NCI-H748 (cell line): ENCODE results near the gene DGKE.
A peak's percentile ranks its signal among the peaks of the same experiment; 100 is the strongest.

Experiments used
- DNase-seq: peaks from one replicate; lab custom pipeline; 2025; ENCODE audit not compliant: unreplicated experiment; lab: John Stamatoyannopoulos, UW

The DGKE gene

DNA sequence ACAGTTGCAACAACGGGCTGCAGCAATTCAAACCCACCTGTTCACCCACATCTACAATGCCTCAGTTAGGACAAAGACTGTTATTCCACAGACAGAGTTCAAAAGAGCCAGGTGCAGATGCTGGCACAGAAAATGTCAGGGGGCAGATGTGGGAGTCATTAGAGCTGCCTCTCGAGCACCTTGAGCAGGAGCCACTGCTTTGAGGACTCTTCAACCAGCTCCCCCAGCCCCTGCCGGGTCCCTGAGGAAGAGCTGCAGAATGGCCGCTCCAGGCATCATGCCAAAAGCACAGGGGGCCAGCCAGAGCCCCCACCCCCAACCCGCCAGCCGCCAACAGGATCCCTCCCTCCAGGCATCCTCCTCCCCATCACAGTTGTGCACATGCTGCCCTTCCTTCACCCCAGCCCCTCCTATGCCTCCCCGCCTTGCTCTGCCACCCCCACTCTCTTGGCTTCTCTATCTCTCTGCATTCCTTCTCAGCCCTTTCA, 21.0 kb upstream of the DGKE start:
- peak; percentile 13 for DNase-seq

DNA sequence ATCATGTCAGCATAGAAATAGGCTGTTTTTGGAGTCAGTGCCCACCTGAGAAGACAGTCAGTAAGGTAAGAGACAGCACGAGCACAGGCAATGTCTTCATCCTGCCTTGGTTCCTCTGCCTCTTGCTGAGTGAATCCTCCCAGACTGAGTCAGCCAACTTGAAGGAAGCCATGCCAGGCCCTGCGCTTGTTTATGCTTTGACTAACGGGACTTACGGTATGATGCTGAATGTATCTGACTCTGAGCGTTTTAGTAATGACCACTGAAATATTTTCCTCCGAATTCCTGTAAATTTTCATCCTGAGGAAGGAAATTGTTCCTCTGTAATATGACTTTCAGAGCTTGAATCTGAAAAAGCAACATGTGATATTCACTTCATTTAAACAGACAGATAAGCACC, 18.2 kb upstream of the DGKE start:
- no peak for DNase-seq

DNA sequence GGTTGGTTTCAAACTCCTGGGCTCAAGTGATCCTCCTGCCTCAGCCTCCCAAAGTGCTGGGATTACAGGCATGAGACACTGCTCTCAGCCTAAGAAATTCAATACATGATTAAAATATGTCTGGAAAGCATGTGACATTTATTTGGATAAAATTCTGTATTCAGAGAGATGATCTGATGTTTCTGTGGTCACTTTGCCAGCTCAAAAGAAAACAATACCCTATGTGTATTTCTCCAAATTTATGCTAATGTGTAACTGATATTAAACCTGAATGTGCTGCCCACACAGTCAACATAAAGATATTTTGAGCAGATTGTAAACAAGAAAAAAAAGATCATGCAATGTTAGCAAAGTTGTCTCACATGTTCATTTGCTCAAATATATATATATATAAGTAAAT, 16.9 kb upstream of the DGKE start:
- no peak for DNase-seq

DNA sequence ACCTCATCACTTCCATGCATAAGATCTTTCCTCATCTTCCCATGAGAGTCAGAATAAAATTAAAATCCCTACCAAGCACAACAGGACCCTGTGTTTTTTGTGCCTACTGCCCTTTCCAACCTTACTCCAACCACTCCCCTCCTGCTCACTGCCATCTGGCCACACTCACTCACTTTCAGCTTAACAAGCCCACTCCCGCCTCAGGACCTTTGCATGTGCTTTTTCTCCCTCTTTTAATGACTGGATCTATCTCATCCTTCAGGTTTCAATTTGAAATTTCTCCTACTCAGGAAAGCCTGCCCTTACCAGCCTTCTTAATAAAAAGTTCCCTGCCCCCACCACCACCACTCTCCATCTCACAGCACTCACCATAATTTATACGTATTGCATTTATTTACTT, 14.9 kb upstream of the DGKE start:
- no peak for DNase-seq

DNA sequence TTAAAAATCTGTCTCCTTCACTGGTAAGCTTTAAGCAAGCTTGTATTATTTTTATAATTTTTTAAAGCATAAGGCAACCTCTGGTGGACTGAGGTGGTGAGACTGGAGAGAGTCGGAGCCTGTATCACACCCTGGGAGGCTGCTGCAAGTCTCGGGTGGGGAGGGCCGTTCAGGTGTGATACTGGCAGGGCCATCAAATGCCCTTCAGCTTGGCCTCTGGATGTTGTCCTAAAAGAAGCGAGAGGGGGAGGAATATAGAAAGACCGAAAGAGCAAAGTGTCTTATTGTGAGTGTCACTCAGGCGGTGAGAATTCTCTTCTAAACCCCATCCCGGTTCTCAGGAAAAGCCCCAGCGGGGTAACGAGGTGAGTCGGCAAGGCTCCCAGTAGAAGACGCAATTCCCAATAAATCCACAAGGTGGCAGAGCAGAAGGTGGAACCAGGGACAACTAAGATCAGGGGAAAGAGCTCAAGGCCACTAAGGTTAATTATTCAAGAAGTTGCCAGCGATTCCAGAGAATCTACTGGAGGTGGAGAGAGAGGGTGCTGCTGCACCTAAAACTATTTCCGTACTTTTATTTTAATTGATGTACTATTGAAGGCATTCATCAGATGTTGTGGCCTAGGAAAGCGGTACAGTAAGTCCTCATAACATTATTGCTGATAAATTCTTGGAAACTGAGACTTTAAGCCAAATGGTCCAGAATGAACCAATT, 14.4 kb upstream of the DGKE start:
- DNase-seq: peak; percentile 77

DNA sequence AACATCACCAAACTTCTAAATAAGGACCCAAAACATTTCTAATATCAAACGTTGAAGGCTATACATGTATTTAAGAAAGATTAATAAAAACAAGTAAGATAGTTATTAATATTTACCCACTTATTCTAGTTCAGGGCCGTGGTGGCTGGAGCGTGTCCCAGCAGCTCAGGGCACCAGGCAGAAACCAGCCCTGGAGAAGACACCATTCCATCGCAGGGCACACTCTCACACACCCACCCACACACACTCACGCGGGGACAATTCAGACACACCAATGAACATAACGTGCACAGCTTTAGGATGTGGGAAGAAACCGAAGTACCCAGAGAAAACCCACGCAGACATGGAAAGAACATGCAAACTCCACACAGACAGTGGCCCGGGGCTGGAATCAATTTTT, 13.7 kb upstream of the DGKE start:
- no peak for DNase-seq

DNA sequence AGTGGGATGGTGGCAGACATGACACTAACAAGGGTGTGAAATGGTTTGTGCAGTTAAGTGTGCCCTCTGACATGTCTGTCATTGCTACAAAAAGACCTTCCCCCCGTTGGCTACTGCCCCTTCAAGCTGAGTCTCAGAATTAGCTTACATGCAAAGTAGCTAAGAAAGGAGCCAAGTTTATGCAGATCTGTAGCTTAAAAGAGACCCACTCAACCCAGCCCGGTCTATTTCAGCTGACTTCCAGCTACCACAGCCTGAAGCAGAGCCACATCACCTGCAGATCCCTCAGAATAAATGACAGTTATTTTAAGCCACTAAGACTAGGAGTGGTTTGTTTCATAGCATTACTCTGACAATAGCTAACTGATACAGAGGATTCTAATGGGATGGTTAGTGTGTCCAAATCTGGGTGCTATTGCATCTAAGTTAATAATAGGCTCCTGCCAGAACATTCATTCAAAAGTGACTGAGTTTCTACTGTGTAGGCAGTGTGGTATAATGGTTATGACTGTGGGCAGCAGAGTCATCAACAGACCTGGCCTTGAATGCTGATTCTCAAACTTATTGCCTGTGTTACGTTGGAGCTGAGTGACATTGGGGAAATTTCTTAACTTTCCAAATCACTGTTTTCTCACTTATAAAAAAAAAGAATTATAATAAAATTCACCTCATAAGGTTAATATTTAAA, 12.0 kb upstream of the DGKE start:
- no peak for DNase-seq

DNA sequence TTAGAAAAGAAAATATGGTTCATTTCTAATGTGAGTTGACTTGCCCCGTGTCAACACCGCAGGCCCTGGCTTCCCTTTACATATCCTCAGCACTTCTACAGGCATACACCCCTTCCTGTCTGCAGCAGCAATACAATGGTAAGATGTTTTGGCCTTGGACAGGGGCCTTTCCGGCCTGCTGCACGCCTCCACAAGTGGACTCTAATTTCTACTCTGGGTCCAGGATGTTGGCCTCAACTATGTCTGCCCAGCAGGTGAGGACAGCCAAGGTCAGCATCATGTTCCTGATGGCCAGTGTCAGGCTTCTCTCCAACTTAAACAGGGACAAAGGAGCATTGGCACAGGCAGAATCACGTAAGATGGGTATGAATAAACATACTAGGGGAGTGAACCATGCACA, 11.2 kb upstream of the DGKE start:
- DNase-seq: no peak

DNA sequence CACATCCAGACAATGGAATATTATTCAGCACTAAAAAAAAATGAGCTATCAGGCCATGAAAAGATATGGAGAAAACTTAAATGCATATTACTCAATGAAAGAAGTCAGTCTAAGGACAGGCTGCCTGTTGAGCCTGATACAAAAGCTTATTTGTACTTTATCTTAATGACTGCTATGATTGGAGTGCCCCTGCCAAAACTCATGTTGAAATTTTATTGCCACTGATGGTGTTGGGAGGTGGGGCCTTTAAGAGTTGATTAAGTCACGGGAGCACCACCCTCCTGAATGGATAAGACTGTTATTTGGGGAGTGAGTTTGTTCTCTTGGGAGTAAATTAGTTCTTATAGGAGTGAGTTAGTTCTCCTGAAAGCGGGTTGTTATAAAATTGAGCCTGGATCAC, 10.1 kb upstream of the DGKE start:
- no peak for DNase-seq

DNA sequence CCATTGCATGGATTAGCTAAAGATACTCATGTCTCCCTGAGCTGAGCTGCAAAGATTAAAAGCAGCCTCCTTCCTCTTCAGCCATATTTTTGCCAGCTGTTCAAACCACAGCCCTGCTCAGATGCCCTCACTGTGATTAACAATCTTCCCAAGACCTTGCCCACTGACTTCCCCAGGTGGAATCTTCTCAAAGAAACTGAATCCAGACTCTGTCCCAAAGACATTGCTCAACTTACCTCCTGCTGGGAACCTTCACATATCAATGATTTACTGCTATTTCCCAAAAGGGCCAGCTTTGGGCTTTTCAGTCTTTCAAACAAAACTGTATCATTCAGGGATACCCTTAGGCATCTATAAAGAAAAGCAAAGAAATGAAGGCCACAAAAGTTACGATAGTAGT, 9.4 kb upstream of the DGKE start:
- no peak for DNase-seq

DNA sequence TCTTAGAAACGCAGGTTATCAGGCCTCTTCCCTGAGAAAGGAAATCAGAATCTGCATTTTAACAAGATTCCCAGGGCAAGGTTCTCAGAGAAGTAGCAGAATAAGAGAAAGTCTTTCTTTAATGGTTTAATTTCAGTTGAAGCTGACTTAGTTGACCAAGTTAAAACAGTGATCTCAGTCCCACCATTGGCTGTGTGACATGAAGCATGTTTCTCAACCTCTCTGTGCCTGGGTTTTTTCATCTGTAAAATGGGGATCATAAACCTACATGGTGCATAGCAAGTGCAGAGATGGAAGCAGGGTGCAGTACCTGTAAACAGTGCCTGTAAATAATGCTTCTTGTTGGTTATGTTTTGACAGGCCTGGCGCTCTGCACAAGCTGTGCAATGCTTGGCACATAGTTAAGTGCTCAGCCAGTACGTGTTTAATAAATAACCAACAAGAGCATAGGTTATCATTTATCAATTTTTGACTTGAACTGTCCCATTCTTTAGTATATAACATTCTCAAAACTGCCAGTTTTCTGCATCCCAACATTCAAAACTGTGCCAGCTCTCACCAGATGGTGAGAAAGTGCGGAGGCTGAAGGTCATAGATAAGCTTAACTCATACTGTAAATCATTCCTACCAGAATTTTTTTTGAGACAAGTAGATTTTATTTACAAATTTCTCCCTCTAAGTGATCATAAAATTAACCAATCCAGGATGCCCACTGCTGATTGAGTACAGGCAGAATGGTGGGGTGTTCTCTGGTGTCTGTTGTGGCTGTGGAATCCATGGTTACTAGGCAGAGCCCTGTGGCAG, 7.1 kb upstream of the DGKE start:
- no peak for DNase-seq

DNA sequence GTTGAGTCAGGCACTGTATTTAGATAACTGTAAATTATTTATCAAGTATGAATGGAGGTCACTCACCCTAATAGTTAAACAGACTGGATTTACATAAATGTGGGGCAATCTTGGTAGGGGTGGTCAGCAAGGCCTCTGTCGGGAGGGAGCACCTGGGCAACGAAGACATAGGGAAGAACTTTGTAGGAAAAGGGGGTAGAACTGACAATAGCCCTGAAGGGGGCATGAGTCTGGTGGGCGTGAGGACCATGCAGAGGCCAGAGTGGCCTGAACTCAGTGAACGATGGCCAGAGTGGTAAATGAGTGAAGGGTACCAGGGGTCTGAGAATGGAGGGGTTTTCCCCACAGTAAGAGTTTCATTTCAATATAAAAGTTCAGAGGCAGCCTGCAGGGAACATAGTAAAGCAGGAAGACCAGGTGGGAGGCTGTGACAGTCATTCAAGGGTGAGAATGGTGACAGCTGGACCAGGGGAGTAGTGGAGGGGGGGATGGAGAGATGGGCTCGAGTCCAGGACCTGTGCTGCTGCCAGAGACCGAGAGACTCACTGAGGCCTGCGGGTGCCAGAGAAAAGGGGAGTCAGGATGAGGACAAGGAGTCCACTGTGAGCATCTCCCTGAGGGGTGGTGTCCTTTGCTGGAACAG, 3.1 kb upstream of the DGKE start:
- no peak for DNase-seq

DNA sequence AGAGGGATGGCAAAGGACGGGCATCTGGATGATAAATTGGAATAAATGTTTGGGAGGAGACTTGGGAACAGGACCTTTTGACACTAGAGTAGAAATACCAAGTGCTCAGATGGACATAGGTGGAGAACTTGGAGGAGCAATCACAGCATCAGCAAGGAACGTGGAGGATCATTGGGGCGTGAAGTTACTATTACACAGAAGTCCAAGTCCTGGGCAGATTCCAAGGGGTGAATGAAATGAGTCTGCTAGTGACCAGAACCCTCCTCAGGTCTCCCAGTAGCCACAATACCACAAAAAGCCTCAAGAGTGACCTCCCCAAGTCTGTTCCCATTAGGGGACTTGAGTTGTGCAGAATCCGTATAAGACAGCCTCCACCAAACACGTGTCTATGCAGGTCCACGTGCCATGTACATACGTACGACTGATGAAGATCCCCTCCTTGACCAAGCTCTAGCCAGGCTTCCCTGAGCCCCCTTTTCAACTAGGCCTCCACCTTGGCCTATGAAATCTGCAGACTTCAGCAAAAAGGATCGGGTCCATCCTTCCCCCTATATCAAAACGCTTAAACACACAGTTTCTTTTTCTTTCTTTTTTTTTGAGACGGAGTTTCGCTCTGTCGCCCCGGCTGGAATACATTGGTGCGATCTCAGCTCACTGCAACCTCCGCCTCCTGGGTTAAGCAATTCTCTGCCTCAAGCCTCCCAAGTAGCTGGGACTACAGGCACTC, 2.4 kb upstream of the DGKE start:
- no peak for DNase-seq

DNA sequence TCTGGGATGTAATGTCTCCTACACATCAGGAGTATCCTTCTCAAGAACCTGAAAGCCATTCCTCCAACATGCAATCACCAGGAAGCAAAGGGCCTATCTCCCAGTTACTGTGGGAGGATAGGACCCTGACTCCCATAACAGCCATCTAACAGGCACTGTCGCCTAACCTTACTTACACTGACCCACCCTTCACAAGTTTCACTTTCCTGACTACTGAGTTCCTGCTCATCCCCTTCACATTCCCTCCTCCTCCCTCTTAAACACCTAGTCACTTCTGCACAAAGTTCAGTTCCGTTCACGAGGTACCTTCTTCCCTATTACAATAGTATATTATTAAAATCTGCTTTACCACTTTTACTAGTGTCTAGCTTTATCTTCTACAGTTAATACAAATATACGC, 1.5 kb upstream of the DGKE start:
- no peak for DNase-seq

DNA sequence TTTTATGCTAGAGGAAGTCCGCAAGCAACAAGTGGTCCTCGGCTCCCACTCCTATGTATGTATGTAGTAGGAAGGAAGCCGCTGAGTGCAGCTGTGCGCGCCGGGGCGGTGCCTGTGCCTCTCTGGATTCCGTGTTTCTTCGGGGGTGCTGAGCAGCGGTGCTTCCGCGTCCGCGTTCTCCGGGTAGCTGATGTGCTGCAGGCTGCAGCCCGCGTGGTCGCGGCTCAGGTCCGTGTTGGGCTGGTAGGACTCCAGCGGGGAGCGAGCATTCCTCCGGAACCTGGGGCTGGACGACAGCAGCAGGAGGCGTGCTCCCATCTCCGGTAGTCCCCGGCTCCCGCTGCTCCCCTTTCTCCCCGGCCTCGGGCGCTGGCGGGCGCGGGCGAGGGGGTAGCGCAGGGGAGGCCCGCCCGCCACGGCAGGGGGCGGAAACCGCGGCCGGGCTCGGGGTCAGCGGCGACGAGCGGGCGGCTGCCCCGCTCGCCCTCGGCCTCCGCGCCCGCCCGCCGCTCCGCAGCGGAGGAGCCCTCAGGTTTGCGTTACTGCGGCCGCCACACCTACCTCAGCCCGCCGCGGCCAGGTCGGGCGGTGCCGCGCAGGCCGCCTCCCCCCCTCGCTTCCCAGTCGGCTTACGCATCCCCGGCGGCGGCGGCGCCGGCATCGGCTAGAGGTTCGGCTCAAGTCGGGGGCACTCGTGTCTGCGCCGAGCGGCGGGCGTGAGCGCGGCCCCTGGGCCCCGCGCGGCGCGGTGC, 718 bp upstream of the DGKE start:
- DNase-seq: peak; percentile 91

DNA sequence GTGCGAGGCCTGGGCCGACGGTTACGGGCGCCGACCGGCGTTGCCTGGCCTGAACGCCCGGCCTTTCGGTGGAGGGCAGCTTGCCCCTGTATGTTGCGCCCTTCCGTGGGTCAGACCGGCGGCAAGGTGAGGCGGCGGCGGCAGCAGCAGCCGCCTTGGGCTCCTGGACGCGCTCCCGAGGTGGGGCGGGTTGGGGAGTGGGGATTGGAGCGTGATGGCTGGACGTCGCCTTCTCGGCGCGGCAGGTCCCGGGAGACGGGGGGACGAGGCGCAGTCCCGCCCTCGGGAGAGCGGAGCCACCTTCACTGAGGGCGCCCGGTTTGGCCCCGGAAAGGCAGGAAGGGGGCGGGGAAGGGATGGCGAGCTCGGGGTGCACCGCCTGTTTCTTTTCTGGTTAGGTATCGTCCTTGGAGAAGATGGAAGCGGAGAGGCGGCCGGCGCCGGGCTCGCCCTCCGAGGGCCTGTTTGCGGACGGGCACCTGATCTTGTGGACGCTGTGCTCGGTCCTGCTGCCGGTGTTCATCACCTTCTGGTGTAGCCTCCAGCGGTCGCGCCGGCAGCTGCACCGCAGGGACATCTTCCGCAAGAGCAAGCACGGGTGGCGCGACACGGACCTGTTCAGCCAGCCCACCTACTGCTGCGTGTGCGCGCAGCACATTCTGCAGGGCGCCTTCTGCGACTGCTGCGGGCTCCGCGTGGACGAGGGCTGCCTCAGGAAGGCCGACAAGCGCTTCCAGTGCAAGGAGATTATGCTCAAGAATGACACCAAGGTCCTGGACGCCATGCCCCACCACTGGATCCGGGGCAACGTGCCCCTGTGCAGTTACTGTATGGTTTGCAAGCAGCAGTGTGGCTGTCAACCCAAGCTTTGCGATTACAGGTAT, 671 bp downstream of the DGKE start:
- DNase-seq: peak; percentile 81

DNA sequence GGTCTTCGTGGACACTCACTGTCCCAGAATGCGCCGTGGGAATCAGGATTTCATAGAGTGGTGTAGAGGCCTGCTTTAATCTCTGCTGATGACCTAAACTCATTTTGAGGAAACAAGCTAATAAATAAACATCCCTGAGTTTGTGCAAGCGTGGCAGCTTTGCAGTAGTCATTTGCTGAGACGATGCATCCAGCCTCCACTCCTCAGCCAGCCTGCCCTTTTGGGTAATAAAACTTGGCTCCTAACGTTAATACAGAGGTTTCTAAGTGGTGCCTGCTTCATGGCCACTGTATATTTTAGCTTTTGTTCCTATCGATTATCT, 1.3 kb downstream of the DGKE start:
- no peak for DNase-seq

DNA sequence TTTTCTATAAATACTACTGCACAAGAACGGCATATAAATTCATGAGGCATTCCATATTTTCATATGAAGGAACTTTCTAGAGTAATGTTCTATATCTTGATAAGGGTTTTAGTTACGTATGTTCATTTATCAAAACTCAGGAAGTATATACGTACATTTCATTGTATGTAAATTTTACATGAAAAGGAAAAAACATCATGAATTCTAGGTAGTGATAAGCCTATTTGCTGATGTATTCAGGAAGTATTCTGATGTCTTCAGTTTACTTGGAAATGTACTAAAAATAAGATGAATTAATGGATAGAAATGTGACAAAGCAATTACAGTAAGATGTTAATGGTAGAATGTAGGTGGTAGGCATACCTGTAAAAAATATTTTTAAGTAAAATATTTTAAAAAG, 4.7 kb downstream of the DGKE start:
- DNase-seq: no peak

DNA sequence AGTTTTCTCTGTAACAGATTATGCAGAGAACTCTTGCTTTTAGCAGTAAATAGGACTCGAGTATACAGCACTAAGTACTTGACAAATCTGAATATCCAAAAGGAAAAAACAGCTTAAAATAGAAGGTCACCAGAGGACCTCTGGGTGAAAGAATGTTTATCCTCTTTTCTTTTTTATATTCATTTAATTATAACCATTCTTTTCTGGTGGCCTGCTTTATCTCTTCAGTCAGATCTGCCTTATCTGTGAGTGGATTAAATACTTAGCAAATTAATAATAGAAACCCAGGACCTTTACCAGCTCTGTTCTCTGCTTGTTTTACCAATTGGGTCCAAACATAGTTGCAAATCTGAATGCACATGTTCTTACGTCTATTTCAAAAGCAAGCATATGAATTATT, 8.6 kb downstream of the DGKE start:
- no peak for DNase-seq
